Upper lobe of left lung (tissue), 4 donors: ENCODE results near the gene ADGRG3.

ENCODE experiments used
- CTCF ChIP-seq, 6 experiments: fragments of 450-650 bp in 4 of 6; fragments of 200-600 bp in 2 of 6; sonication (generic) in 2 of 6; IDR thresholded peaks; one replicate each; pipeline ENCODE4 v1.5.1; 2016 to 2019; ENCODE audit warnings: antibody characterized with exemption in 6 of 6
- EP300 ChIP-seq, 4 donors: sonication (generic); formaldehyde crosslinking; IDR thresholded peaks; one replicate each; pipeline ENCODE4 v1.5.1; 2017; ENCODE audit warnings: antibody characterized with exemption in 4 of 4, control low read depth in 2 of 4
- POLR2A ChIP-seq, 4 donors: fragments of 450-650 bp; IDR thresholded peaks; one replicate each; pipeline ENCODE4 v1.5.1; 2016 to 2017; ENCODE audit warnings: antibody characterized with exemption in 4 of 4, mild to moderate bottlenecking in 2 of 4

- TF ChIP-seq POLR2A (IDR thresholded peaks at IDR 0.05) (no peak), CTCF (IDR thresholded peaks at IDR 0.05) (no peak), EP300 (IDR thresholded peaks at IDR 0.05) (no peak)
Observed at GRCh38 chr16:57640185-57640584, 27.9 kb upstream of the ADGRG3 start.
